Measurements from ENCODE around the gene TWF2. TPM values are rescaled to one million over a fixed set of nuclear protein-coding genes. Genes with fewer than 3 reads are reported as not detected.

TWF2 gene
- total and polyA plus RNA-seq, 2 of the 13 experiments (the other 11 are each of a cell fraction or from before 2014, with no cell fraction given) = 45.5 to 108 TPM

- no peak for TF ChIP-seq DMTF1 (CRISPR knock-in tag; IDR thresholded peaks at IDR 0.05)
- no peak for TF ChIP-seq NPAS2 (CRISPR knock-in tag; IDR thresholded peaks at IDR 0.05; ENCODE audit: borderline replicate concordance)
- no peak for TF ChIP-seq HOXA5 (CRISPR knock-in tag; IDR thresholded peaks at IDR 0.05)
- TF ChIP-seq GLI4 (CRISPR knock-in tag; IDR thresholded peaks at IDR 0.05; ENCODE audit: borderline replicate concordance) = no peak
- no peak for TF ChIP-seq MEF2D (CRISPR knock-in tag; IDR thresholded peaks at IDR 0.05)
- no peak for TF ChIP-seq TRIM24 (CRISPR knock-in tag; IDR thresholded peaks at IDR 0.05)
- peak; percentile 88 for TF ChIP-seq RAD21 (CRISPR knock-in tag; IDR thresholded peaks at IDR 0.05)
- peak; percentile 94 for TF ChIP-seq HNRNPL (IDR thresholded peaks at IDR 0.05; ENCODE audit: low read depth, low read length)
- no peak for TF ChIP-seq GATA4 (IDR thresholded peaks at IDR 0.05; ENCODE audit: borderline replicate concordance, low read depth)
- no peak for TF ChIP-seq AGO1 (IDR thresholded peaks at IDR 0.05; ENCODE audit: low read depth, low read length, poor library complexity, severe bottlenecking)
- TF ChIP-seq ZNF282 (IDR thresholded peaks at IDR 0.05; ENCODE audit: partially characterized antibody) = no peak
- TF ChIP-seq MYNN (CRISPR knock-in tag; IDR thresholded peaks at IDR 0.05; ENCODE audit: low read depth) = no peak
- no peak for TF ChIP-seq ZNF101 (CRISPR knock-in tag; IDR thresholded peaks at IDR 0.05; ENCODE audit: borderline replicate concordance, low read depth)
- TF ChIP-seq ZNF18 (CRISPR knock-in tag; IDR thresholded peaks at IDR 0.05; ENCODE audit: insufficient replicate concordance) = no peak
- TF ChIP-seq NCOA5 (CRISPR knock-in tag; IDR thresholded peaks at IDR 0.05) = no peak
- TF ChIP-seq SALL1 (CRISPR knock-in tag; IDR thresholded peaks at IDR 0.05) = no peak
- no peak for TF ChIP-seq ZNF143 (CRISPR knock-in tag; IDR thresholded peaks at IDR 0.05)
- no peak for TF ChIP-seq ZFP1 (CRISPR knock-in tag; IDR thresholded peaks at IDR 0.05)
- TF ChIP-seq FOSL2 (CRISPR knock-in tag; IDR thresholded peaks at IDR 0.05) = 0 out of 2 replicates have a peak, but pooled peaks have one; percentile 22
- peak; percentile 60 for TF ChIP-seq RBFOX2 (IDR thresholded peaks at IDR 0.05; ENCODE audit: low read depth, low read length)
- no peak for TF ChIP-seq FOXJ3 (CRISPR knock-in tag; IDR thresholded peaks at IDR 0.05; ENCODE audit: borderline replicate concordance)
- peak; percentile 96 for TF ChIP-seq ZBTB33 (CRISPR knock-in tag; IDR thresholded peaks at IDR 0.05)
- TF ChIP-seq MED1 (CRISPR knock-in tag; IDR thresholded peaks at IDR 0.05) = 0 out of 2 replicates have a peak, but pooled peaks have one; percentile 30
- TF ChIP-seq RFXAP (CRISPR knock-in tag; IDR thresholded peaks at IDR 0.05; ENCODE audit: borderline replicate concordance) = no peak
- TF ChIP-seq ZNF33B (CRISPR knock-in tag; IDR thresholded peaks at IDR 0.05) = no peak
- no peak for TF ChIP-seq KDM5A (IDR thresholded peaks at IDR 0.05; ENCODE audit: borderline replicate concordance, low read length)
- TF ChIP-seq ZFP62 (CRISPR knock-in tag; IDR thresholded peaks at IDR 0.05) = no peak
These were observed 7.3 kb downstream of the TWF2 start (continued) for GRCh38 chr3:52231502-52232278.
